D721Med (cell line): ENCODE measurements around the gene PDIA4.
"Not testable (repeated sequence)": the region's sequence is repeated elsewhere in the genome, so short reads cannot be mapped to it uniquely, and the experiment has no call there.

Experiments
- DNase-seq: peaks from one replicate; pipeline ENCODE4 v3.0.0; 2011; ENCODE audit warnings: low spot score; ENCODE audit not compliant: insufficient read length
- FAIRE-seq: peaks from 2 replicates; lab custom pipeline; 2011; peaks lifted over from hg19 to GRCh38; lab: Jason Lieb, UNC
- TF ChIP-seq, protein P1 (sequence below): IDR thresholded peaks from 2 replicates; pipeline ENCODE4 v1.5.1; 2012; ENCODE audit warnings: mild to moderate bottlenecking, control low read depth; ENCODE audit not compliant: insufficient read depth; ENCODE audit errors: missing control alignments

Gene PDIA4

GRCh38 chr7:148982654-148983199 is 45.6 kb downstream of the PDIA4 start:
- FAIRE-seq (no peak), DNase-seq (no peak)
- TF ChIP-seq, protein P1, sequence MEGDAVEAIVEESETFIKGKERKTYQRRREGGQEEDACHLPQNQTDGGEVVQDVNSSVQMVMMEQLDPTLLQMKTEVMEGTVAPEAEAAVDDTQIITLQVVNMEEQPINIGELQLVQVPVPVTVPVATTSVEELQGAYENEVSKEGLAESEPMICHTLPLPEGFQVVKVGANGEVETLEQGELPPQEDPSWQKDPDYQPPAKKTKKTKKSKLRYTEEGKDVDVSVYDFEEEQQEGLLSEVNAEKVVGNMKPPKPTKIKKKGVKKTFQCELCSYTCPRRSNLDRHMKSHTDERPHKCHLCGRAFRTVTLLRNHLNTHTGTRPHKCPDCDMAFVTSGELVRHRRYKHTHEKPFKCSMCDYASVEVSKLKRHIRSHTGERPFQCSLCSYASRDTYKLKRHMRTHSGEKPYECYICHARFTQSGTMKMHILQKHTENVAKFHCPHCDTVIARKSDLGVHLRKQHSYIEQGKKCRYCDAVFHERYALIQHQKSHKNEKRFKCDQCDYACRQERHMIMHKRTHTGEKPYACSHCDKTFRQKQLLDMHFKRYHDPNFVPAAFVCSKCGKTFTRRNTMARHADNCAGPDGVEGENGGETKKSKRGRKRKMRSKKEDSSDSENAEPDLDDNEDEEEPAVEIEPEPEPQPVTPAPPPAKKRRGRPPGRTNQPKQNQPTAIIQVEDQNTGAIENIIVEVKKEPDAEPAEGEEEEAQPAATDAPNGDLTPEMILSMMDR: no peak

DNA sequence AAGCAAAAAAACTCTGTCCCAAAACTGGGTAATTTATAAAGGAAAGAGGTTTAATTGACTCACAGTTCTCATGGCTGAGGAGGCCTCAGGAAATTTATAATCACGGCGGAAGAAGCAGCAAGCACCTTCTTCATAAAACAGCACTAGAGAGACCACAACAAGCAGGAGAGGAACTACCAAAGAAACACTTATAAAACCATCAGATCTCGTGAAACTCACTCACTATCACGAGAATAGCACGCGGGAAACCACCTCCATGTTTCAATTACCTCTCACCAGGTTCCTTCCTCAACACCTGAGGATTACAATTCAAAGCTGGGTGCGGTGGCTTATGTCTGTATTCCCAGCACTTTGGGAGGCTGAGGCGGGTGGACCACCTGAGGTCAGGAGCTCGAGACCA is 48.5 kb downstream of the PDIA4 start:
- TF ChIP-seq, protein P1: no peak
- FAIRE-seq (no peak), DNase-seq (no peak)

GRCh38 chr7:148979072-148979471 is 49.2 kb downstream of the PDIA4 start:
- not testable (repeated sequence) for DNase-seq, FAIRE-seq

- TF ChIP-seq, protein P1: no peak
- DNase-seq (no peak), FAIRE-seq (no peak)
Observed at GRCh38 chr7:148978091-148978490, 50.2 kb downstream of the PDIA4 start.

GRCh38 chr7:148975896-148976295 is 52.4 kb downstream of the PDIA4 start:
- TF ChIP-seq, protein P1: no peak
- no peak for FAIRE-seq

GRCh38 chr7:148973256-148973655 is 55.0 kb downstream of the PDIA4 start:
- FAIRE-seq: no peak
- TF ChIP-seq, protein P1: no peak
- DNase-seq: no peak

More at GRCh38 chr7:148975896-148976295, 52.4 kb downstream of the PDIA4 start:
- DNase-seq: no peak

- no peak for FAIRE-seq
- TF ChIP-seq, protein P1: no peak
- no peak for DNase-seq
Observed at GRCh38 chr7:148972375-148972774, 55.9 kb downstream of the PDIA4 start.

DNA sequence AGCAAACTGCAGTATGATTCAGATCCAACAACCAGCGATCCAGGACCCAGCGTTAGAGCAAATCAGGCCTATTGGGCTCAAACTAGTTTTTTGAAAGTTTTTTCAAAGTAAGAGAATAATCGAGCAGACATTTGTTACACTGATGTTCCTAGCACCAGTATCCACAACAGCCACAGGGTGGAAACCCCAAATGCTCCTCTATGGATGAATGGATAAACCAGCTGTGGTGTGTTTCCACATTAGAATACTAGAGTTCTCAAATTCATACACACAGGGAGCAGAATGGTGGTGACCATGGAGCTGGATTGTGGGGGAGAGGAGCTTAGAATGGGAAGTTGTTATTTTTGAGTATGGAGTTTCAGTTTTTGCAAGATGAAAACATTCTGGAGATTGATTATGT is 60.7 kb downstream of the PDIA4 start:
- TF ChIP-seq, protein P1: no peak
- DNase-seq (no peak), FAIRE-seq (no peak)
